AG04450 (cell line): ENCODE data around the gene FURIN. TPM values are rescaled to one million over a fixed set of nuclear protein-coding genes. Genes with fewer than 3 reads are reported as not detected.
A peak's percentile ranks its signal among the peaks of the same experiment; 100 is the strongest.
"Not testable (repeated sequence)": the region's sequence is repeated elsewhere in the genome, so short reads cannot be mapped to it uniquely, and the experiment has no call there.

Experiments used
- CTCF ChIA-PET: fragments of 300-600, 350-600 bp; formaldehyde crosslinking; extraction: SDS; loops from one replicate; lab custom pipeline; 2022; ENCODE audit warnings: antibody characterized with exemption, inconsistent platforms; lab: Charles Lee
- POLR2A ChIA-PET: fragments of 350-600 bp; formaldehyde crosslinking; extraction: SDS; loops from one replicate; lab custom pipeline; 2021; ENCODE audit warnings: antibody characterized with exemption, inconsistent platforms; lab: Yijun Ruan, JAX
- DNase-seq: peaks from one replicate; pipeline ENCODE4 v3.0.0-alpha.2; 2011; ENCODE audit warnings: low read depth, low spot score
- H3K27ac ChIP-seq: one replicate; pipeline ENCODE4 v1.5.1; 2012; ENCODE audit warnings: low read depth, low read length, control low read depth
- H3K27me3 ChIP-seq: one replicate; pipeline ENCODE4 v1.6.0; 2012; ENCODE audit warnings: low read length; ENCODE audit not compliant: control insufficient read depth, insufficient read depth
- H3K4me3 ChIP-seq: 2 replicates; pipeline ENCODE4 v1.5.1; 2011; ENCODE audit warnings: mild to moderate bottlenecking, low read depth, low read length, control low read depth
- H3K9me3 ChIP-seq: 2 replicates; pipeline ENCODE4 v1.5.1; 2012; ENCODE audit warnings: low read length; ENCODE audit not compliant: control insufficient read depth, insufficient read depth
- polyA plus RNA-seq: library from polyadenylated mRNA; depleted of rRNA; stranded (reverse); fragments of >200 nt; gene quantifications from 2 replicates; pipeline ENCODE4 v1.2.3, GENCODE V29; 2011
- TF ChIP-seq, protein P1 (sequence below): IDR thresholded peaks from 2 replicates; pipeline ENCODE4 v1.5.1; 2011; ENCODE audit warnings: low read depth, low read length, control low read depth, inconsistent platforms

Gene FURIN
- polyA plus RNA-seq, 1 experiment = 14.0 TPM

DNA sequence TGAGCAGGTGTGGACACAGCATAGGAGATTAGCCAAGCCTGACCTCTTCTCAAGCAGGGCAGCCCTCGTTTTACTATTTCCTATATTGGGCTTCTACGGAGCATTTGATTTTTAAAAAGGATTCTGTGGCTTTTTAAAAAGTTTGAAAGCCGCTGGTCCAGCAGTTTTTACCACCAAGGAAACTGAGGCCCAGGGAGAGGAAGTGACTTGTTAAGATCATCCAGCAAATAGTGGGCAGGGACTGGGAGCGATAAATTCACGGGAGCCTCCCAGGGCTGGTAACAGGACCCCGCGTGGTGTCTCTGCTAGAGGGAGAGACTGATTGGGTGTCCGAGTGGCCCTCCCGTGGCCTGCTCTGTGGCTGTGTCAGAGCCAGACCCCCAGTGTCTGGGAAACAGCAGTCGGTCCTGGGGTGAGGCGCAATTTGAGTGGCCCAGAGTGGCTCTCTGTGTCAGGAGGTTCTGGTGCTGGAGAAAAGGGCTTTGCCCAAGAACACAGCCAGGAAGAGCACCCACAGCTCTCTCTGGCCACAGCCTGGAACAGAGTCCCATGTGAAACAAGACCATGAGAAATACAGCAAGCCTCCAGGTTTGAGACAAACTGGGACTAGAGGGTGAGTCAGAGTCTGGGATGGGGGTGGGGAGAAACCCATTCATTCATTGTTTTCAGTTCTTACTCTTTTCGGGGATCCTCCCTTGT lies 4.2 kb downstream of the FURIN start:
- TF ChIP-seq, protein P1, sequence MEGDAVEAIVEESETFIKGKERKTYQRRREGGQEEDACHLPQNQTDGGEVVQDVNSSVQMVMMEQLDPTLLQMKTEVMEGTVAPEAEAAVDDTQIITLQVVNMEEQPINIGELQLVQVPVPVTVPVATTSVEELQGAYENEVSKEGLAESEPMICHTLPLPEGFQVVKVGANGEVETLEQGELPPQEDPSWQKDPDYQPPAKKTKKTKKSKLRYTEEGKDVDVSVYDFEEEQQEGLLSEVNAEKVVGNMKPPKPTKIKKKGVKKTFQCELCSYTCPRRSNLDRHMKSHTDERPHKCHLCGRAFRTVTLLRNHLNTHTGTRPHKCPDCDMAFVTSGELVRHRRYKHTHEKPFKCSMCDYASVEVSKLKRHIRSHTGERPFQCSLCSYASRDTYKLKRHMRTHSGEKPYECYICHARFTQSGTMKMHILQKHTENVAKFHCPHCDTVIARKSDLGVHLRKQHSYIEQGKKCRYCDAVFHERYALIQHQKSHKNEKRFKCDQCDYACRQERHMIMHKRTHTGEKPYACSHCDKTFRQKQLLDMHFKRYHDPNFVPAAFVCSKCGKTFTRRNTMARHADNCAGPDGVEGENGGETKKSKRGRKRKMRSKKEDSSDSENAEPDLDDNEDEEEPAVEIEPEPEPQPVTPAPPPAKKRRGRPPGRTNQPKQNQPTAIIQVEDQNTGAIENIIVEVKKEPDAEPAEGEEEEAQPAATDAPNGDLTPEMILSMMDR = no peak
- POLR2A ChIA-PET = no interaction called here
- CTCF ChIA-PET = no interaction called here
- H3K27ac ChIP-seq = peak overlapping the region; percentile 61
- no peaks in the 10 kb centered on the region; the same call in 1 of the 2 replicates for H3K9me3 ChIP-seq
- H3K4me3 ChIP-seq = peak overlapping the region; percentile 72
- H3K27me3 ChIP-seq = no peaks in the 10 kb centered on the region
- DNase-seq = peak; percentile 11

DNA sequence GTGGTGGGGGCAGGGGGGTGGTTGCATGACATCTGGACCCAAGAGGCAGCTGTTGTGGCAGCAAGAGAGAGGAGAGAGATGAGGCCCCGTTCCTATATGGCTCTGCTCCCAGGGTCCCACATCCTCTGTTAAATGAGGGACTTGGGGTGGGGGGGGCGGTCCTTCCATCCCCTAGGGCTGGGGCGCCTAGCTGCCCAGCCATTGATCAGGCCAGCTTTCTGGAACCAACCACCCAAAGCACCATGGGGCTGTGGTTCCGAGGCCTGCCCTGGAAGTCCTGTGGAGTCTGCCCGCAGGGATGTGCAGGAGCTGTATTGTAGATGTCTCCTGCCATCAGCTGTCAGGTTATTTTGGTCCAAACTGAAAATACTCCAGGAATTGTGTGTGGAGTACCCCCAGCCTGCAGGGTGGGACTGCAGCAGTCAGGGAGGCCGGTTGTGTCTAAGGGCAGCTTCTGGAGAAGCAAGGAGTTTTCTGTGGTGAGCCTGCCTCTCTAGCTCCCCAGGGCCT lies 5.2 kb downstream of the FURIN start:
- CTCF ChIA-PET = interaction anchor here (1.1 to 1.3 kb wide), 2 partner anchors 12 to 59 kb away, joined by 3 to 6 read pairs; partner anchors contain the start of gene HDDC3
- POLR2A ChIA-PET = no interaction called here

DNA sequence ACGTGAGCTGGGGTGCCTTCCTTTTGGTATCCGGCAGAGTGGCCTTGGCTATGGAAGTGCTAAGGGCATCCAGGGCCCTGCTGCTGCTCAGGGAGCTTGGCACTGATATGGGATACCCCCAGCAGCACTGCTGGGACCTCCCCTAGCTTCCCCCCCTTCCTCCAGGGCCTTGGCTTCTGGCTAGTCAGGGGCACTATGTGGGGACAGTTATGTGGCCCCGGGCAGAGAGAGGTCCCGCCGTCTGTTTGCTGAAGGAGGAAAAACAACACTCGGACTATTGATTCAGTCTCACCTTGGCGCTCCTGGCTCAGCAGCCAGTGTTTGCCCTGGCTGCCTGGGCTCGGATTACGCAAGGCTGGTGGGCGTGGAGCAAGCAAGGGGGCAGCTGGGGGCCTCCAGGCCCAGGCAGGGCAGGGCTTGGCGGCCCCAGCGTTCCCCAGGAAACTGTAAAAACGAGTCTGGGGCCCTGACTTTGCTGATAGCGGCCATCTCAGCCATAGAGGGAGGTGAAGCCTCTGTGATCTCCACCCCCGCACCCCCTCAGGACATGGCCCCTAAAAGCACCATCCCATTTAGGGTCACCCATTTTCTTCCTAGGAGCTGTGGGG lies 5.7 kb downstream of the FURIN start:
- ChIA-PET POLR2A (no interaction called here), CTCF (interaction anchor here (1.1 to 1.3 kb wide), 2 partner anchors 11 to 58 kb away, joined by 3 to 6 read pairs; partner anchors contain the start of gene HDDC3)
- no peak overlapping the region for H3K27ac ChIP-seq

More for the DNA sequence above, 5.2 kb downstream of the FURIN start:
- H3K9me3 ChIP-seq = no peaks in the 10 kb centered on the region; the same call in 1 of the 2 replicates
- H3K27ac ChIP-seq = no peak overlapping the region
- no peaks in the 10 kb centered on the region for H3K27me3 ChIP-seq
- no peak for DNase-seq
- peak overlapping the region; percentile 17; the same call in 1 of the 2 replicates for H3K4me3 ChIP-seq
- TF ChIP-seq, protein P1 = no peak

DNA sequence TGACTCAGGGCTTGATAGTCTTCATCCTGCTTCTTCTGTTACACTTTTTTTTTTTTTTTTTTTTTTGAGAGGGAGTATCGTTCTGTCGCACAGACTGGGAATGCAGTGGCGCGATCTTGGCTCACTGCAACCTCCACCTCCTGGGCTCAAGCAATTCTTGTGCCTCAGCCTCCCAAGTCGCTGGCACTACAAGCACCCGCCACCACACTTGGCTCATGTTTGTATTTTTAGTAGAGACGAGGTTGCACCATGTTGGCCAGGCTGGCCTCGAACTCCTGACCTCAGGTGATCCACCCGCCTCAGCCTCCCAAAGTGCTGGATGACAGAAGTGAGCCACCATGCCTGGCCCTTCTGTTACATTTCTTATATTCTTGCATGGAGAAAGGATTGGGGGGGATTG lies 6.6 kb downstream of the FURIN start:
- H3K4me3 ChIP-seq, POLR2A ChIA-PET, CTCF ChIA-PET, H3K9me3 ChIP-seq, H3K27ac ChIP-seq, DNase-seq, H3K27me3 ChIP-seq: not testable (repeated sequence)

More for the DNA sequence above, 5.7 kb downstream of the FURIN start:
- DNase-seq = no peak
- TF ChIP-seq, protein P1 = no peak
- Histone ChIP-seq H3K27me3 (no peaks in the 10 kb centered on the region), H3K9me3 (no peaks in the 10 kb centered on the region; the same call in 1 of the 2 replicates), H3K4me3 (0 out of 2 replicates have a peak overlapping the region, but pooled peaks have one; percentile 17)

DNA sequence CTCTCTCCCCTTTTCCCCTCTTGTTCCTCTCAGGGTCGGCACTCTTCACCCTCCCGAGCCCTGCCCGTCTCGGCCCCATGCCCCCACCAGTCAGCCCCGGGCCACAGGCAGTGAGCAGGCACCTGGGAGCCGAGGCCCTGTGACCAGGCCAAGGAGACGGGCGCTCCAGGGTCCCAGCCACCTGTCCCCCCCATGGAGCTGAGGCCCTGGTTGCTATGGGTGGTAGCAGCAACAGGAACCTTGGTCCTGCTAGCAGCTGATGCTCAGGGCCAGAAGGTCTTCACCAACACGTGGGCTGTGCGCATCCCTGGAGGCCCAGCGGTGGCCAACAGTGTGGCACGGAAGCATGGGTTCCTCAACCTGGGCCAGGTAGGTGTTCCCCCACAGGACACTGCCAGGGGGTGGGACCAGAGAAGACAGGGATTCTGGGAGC lies 7.2 kb downstream of the FURIN start:
- ChIA-PET CTCF (interaction anchor here (1.2 kb wide), 1 partner anchor 10 kb away, joined by 4 read pairs; no protein-coding TSS in a partner anchor), POLR2A (no interaction called here)
- H3K27ac ChIP-seq = no peak overlapping the region
- no peak overlapping the region for H3K4me3 ChIP-seq
- no peak for DNase-seq
- H3K9me3 ChIP-seq = no peaks in the 10 kb centered on the region; the same call in 1 of the 2 replicates
- no peaks in the 10 kb centered on the region for H3K27me3 ChIP-seq
- TF ChIP-seq, protein P1 = no peak
